Stimulated activated CD8-positive, alpha-beta memory T cell treated with anti-CD3 and anti-CD28 coated beads, Interleukin-4, amount 100 ng/mL, for 48 hours (primary cell): ENCODE results near the gene CUX1.

Experiments
- DNase-seq: peaks from one replicate; pipeline ENCODE4 v3.0.0-alpha.2; 2020

CUX1 gene

GRCh38 chr7:102059524-102059923, 242.1 kb downstream of the CUX1 start:
- no peak for DNase-seq

- no peak for DNase-seq
Observed at GRCh38 chr7:102061354-102061945, 244.0 kb downstream of the CUX1 start.

GRCh38 chr7:102061981-102062390, 244.6 kb downstream of the CUX1 start:
- DNase-seq: no peak

- no peak for DNase-seq
Observed at GRCh38 chr7:102063690-102064180, 246.3 kb downstream of the CUX1 start.

GRCh38 chr7:102064361-102065025, 247.1 kb downstream of the CUX1 start:
- DNase-seq: no peak

GRCh38 chr7:102065226-102065625, 247.8 kb downstream of the CUX1 start:
- DNase-seq: no peak

GRCh38 chr7:102066476-102066875, 249.1 kb downstream of the CUX1 start:
- no peak for DNase-seq

GRCh38 chr7:102068846-102069245, 251.4 kb downstream of the CUX1 start:
- DNase-seq: no peak

- no peak for DNase-seq
Observed at GRCh38 chr7:102069931-102070629, 252.7 kb downstream of the CUX1 start.

GRCh38 chr7:102072003-102072402, 254.6 kb downstream of the CUX1 start:
- no peak for DNase-seq

GRCh38 chr7:102072636-102073209, 255.3 kb downstream of the CUX1 start:
- no peak for DNase-seq

- DNase-seq: no peak
Observed at GRCh38 chr7:102073931-102074880, 256.8 kb downstream of the CUX1 start.

- no peak for DNase-seq
Observed at GRCh38 chr7:102075126-102075525, 257.7 kb downstream of the CUX1 start.

- DNase-seq: no peak
Observed at GRCh38 chr7:102075553-102076135, 258.2 kb downstream of the CUX1 start.

GRCh38 chr7:102077081-102077480, 259.7 kb downstream of the CUX1 start:
- DNase-seq: no peak

GRCh38 chr7:102079140-102080018, 262.0 kb downstream of the CUX1 start:
- no peak for DNase-seq

GRCh38 chr7:102080019-102080433, 262.6 kb downstream of the CUX1 start:
- no peak for DNase-seq

- DNase-seq: no peak
Observed at GRCh38 chr7:102080434-102081243, 263.2 kb downstream of the CUX1 start.

- no peak for DNase-seq
Observed at GRCh38 chr7:102081244-102081627, 263.8 kb downstream of the CUX1 start.

- DNase-seq: no peak
Observed at GRCh38 chr7:102082693-102083368, 265.4 kb downstream of the CUX1 start.
